GM18508 (cell line): ENCODE measurements around the gene REV3L.
A peak's percentile ranks its signal among the peaks of the same experiment; 100 is the strongest.

Experiments used
- ATAC-seq: cut with Tn5 transposase; IDR thresholded peaks from one replicate; pipeline ENCODE4 v1.9.1; 2021; ENCODE audit warnings: moderate number of reproducible peaks; ENCODE audit not compliant: insufficient read depth, unreplicated experiment

REV3L gene

DNA sequence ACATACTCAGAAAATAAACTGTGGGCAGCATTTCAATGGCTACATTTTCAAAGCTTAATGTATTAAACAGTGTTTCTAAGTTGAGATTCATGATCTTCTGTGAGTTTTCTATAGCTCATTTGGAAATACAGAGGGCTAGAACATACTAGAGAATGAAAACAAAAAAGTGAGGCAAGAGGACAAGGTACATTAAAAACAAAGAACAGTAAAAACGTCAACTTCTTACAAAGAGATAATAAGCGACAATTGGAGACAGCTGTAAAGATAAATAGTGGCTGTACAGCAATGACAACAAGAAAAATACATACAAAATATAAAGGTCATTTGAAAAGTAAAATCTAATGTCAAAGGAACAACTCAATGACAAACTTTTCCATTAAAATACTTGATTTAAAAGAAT, 94.3 kb downstream of the REV3L start:
- no peak for ATAC-seq

DNA sequence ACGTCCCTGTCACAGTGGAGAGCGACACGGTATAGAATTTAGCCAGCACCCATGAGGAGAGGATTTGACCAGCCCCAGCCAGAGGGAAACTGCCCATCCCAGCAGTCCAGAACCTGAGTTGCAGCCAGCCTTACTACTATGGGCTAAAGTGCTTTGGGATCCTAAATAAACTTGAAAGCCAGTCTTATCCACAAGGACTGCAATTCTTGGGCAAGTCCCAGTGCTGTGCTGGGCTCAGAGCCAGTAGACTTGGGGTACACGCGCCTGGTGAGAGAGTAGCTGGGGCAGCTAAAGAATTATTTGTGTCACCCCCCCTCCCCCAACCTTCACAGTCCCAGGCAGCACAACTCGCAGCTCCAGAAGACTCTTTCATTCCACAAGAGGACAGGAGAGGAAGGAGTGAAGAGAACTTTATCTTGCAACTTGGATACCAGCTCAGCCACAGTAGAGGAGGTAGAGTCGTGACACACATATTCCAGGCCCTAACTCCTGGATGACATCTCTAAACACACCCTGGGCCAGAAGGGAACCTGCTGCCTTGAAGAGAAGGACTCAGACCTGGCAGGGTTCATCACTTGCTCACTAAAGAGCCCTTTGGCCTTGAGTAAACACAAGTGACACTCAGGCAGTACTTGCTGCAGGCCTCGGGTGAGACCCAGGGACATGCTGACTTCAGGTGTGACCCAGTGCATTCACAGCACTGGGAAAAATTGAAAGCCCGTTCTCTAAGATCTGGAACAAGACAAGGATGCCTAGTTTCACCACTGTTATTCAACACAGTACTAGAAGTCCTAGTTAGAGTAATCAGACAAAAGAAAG, 100.3 kb downstream of the REV3L start:
- ATAC-seq, result no peak

GRCh38 chr6:111381728-111382127, 101.3 kb downstream of the REV3L start:
- no peak for ATAC-seq

DNA sequence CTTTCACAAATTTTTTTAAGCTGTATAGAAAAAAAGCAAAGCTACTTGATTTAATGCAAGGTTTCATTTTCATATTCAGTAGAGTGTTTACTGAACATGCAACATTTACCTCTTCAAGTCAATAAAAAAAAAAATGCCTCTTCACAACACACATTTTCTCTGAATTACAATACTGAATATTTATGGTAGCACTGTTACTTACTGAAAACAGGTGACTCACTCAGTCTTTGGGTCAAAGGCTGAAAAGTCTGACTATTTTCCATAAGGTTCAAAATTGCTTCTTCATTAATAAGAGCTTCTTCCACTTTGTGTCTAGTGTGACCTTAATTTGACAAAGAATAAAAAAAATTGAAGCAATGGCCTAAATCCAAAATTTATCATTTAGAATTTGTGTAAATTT, 101.9 kb downstream of the REV3L start:
- ATAC-seq, result no peak

DNA sequence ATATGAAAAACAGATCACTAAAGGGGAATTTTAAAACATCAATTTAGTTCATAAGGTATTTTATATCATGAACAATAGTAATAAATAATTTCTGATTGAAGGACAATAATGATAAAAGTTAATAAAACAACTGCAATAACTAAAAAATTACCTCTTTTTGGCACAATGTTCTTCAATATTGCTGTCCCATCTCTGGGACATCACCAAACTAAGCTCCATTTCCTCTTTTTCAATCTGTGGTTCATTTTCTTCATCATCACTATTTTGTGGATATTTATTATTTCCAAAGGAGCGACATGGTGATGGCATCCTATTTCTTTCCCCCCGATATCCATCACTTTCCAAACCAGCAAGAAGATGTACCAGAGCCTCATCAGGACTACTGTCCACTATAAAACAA, 103.2 kb downstream of the REV3L start:
- no peak for ATAC-seq

GRCh38 chr6:111379302-111379701, 103.7 kb downstream of the REV3L start:
- ATAC-seq, result no peak

DNA sequence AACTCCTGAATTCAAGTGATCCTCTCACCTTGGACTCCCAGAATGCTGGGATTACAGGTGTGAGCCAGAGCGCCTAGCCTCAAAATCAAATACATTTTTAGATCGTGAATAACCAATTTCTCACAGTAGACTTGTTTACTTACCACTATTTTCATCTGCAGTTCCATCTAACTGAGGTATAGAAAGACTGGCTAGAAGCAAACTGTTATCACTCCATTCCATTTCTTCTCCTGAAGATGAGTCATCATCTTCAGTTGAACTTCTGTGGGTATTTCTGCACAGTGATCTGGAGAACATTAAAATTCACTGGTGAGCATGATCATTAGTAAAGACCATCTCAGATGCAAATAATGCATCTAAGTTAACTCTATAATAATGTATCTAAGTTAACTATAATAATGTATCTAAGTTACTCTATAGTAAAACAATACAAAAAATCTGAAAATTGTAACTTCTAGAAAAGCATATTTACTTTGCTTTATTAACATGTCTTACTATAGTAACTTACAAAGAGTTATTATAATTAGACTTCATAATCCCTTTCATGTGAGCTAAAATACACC, 105.4 kb downstream of the REV3L start:
- no peak for ATAC-seq

DNA sequence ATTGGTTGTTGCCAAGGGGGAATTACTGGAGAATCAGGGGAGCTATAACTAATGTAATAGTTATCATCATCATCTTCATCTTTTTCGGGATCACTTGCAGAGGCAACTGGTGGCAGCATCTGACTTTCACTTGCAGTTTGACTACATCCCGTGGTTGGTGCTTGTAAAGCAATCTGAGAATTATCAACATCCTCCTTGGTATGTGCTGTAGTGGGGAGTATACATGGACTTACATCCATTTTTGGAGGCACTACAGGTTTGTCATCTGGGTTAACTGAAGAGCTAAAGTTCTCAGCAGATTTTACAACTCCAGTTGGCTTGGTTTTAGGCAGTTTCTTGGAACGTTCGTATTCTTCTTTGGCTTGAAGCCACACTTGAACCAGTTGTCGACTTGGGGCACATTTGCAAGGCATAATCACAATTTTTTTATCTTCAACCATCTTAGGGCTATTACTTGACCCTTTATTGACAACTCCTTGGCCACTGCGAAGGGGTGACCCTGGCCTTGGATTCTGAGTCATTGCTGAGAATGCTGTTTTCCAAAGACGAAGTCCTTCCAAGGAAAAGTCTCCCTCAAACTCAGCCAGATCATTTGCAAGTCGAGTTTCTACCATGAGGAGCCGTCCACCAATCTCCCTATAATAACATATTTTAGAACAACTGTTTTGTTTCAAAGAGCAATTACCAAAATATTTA, 115.5 kb downstream of the REV3L start:
- peak; percentile 59 for ATAC-seq

DNA sequence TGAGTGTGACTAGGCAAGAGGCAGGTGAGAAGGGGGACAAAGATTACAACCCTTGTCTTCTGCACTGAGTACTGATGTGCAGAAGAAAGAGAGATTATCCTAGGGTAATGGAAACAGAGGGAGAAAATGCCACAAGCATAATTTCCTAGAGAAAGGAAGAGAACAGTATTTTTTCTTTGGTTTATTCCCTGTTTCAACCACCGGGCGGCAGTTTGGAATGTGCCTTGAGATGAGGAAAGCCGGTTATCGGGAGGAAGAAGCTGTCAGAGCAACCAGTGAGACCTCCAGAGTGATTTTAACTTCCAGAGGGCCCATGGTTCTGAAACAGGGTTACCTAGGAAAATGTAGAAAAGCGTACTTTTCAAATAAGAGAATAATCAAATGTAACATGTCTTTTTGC, 121.4 kb downstream of the REV3L start:
- ATAC-seq, result no peak

- ATAC-seq, result no peak
Observed at GRCh38 chr6:111358454-111358853, 124.6 kb downstream of the REV3L start.

- no peak for ATAC-seq
Observed at GRCh38 chr6:111357705-111358104, 125.3 kb downstream of the REV3L start.

GRCh38 chr6:111356551-111356950, 126.5 kb downstream of the REV3L start:
- no peak for ATAC-seq

GRCh38 chr6:111354758-111355555, 128.1 kb downstream of the REV3L start:
- ATAC-seq, result no peak

- ATAC-seq, result no peak
Observed at GRCh38 chr6:111353912-111354462, 129.0 kb downstream of the REV3L start.

DNA sequence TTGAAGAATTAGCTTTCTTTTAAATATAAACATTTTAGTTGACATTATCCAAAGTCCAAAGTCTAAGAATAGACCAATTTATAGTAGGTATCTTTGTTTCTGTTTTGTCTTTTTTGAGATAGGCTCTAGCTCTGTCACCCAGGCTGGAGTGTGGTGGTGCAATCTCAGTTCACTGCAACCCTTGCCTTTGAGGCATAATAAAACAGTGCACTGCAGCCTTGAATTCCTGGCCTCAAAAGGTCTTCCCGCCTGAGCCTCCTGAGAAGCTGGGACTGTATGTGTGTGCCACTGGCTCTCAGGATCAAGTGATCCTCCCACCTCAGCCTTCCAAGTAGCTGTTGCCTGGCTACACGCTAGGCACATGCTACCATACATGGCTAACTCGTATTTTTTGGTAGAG, 135.4 kb downstream of the REV3L start:
- no peak for ATAC-seq

DNA sequence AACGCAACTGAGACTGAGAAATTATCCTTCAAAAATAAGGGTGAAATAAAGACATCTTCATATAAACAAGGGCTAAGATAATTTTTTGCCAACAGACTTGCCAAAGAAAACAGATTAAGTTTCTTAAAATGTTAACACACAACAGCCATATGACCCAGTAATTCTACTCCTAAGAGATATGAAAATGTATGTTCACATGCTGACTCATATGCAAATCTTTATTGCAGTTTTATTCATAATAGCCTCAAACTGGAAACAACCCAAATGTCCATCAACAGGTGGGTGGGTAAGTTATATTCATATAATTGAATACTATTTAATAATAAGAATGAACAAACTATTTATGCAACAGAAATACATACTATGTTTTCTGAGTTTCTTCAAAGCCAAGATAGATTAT, 140.1 kb downstream of the REV3L start:
- ATAC-seq, result no peak

GRCh38 chr6:111339294-111339693, 143.7 kb downstream of the REV3L start:
- ATAC-seq, result peak; percentile 21

DNA sequence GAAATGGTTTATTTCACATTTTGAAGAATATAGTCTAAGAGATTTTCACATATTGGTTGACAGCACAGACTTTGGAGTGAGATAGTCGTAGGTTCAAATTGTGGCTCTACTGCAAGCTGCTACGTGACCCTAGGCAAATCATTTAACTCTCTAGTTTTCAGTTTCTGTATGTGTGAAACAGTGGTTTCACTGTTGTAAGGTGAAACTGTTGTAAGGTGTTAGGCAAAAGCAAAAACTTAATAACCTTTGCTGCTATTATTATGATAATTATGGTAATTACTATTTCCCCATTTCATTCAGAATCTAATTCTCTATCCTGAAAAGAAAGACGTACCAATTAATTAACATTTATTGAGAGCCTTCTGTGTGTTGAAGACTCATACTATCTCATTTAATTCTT, 144.2 kb downstream of the REV3L start:
- peak; percentile 94 for ATAC-seq

- ATAC-seq, result no peak
Observed at GRCh38 chr6:111337829-111338236, 145.2 kb downstream of the REV3L start.

DNA sequence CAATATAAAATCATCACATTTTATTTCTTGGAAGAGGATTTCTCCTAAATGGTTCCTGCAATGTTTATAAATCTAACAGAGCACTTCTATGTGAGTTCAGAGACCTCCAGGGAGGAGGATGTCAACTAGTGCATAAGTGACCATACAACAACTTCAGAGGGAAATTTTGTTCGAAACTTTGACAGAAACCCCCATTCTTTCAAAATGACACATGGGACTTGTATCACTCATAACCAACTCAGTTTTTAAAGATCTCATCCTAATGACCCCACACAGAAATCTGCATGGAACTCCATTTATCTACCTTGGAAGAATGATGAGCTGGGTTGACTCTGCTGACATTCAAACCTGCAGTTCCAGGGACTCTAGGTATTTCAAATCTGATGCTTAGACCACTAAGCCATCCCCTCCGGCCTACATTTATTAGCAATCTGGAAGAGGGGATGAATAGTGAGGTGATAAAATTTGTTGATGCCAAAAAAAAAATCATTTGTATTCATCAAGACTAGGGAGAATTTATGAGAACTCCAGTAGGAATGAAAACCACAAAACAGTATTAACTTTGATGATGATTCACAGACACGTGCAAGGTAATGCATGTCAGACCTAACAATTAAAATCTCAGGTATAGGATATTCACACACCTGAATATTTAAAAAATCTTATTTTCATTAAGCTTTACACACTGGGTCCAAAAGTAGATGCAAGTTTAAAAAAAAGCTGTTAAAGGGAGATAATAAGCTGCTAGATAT, 153.0 kb downstream of the REV3L start:
- ATAC-seq, result peak; percentile 66
